GM19025 (cell line): ENCODE measurements around the gene PSME3IP1.

Experiments
- ATAC-seq: cut with Tn5 transposase; IDR thresholded peaks from one replicate; pipeline ENCODE4 v1.9.1; 2021; ENCODE audit warnings: mild to moderate bottlenecking, low read depth, moderate library complexity; ENCODE audit not compliant: unreplicated experiment

The PSME3IP1 gene

DNA sequence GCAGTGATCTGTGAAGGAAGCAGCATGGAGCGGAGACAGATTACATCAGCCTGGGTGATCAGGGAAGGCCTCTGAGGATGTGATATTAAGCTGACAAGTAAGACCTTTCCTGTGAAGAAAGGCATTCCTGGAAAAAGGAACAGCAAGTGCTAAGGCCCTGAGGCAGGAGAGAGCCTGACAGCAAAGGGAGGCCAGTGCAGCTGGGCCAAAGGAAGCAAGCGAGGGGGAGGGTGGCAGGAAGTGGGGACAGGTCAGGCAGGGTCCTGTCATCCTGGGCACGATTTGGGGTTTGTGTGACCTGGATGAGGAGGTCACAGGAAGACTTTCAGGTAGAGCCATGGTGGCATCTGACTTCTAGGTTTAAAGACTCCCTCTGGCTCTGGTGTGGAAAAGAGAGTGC lies 81.1 kb downstream of the PSME3IP1 start:
- ATAC-seq = no peak

- ATAC-seq = no peak
These were observed 82.7 kb downstream of the PSME3IP1 start for GRCh38 chr16:57102888-57103851.
